AG09309 (cell line): ENCODE measurements around the gene RARA.
"Not testable (repeated sequence)": the region's sequence is repeated elsewhere in the genome, so short reads cannot be mapped to it uniquely, and the experiment has no call there.

Source experiments
- DNase-seq: peaks from one replicate; pipeline ENCODE4 v3.0.0-alpha.2; 2010; ENCODE audit warnings: low read depth
- H3K4me3 ChIP-seq: 2 replicates; pipeline ENCODE4 v1.5.1; 2011; ENCODE audit warnings: mild to moderate bottlenecking, low read depth, low read length, moderate library complexity; ENCODE audit not compliant: control insufficient read depth
- TF ChIP-seq, protein P1 (sequence below): IDR thresholded peaks from 2 replicates; pipeline ENCODE4 v1.5.1; 2011; ENCODE audit warnings: mild to moderate bottlenecking, low read depth, low read length, inconsistent platforms; ENCODE audit not compliant: insufficient read depth, control insufficient read depth; ENCODE audit errors: missing control alignments

The RARA gene

GRCh38 chr17:40366076-40366860, 57.3 kb downstream of the RARA start:
- TF ChIP-seq, protein P1, sequence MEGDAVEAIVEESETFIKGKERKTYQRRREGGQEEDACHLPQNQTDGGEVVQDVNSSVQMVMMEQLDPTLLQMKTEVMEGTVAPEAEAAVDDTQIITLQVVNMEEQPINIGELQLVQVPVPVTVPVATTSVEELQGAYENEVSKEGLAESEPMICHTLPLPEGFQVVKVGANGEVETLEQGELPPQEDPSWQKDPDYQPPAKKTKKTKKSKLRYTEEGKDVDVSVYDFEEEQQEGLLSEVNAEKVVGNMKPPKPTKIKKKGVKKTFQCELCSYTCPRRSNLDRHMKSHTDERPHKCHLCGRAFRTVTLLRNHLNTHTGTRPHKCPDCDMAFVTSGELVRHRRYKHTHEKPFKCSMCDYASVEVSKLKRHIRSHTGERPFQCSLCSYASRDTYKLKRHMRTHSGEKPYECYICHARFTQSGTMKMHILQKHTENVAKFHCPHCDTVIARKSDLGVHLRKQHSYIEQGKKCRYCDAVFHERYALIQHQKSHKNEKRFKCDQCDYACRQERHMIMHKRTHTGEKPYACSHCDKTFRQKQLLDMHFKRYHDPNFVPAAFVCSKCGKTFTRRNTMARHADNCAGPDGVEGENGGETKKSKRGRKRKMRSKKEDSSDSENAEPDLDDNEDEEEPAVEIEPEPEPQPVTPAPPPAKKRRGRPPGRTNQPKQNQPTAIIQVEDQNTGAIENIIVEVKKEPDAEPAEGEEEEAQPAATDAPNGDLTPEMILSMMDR = no peak
- no peak overlapping the region for H3K4me3 ChIP-seq
- DNase-seq = no peak

DNA sequence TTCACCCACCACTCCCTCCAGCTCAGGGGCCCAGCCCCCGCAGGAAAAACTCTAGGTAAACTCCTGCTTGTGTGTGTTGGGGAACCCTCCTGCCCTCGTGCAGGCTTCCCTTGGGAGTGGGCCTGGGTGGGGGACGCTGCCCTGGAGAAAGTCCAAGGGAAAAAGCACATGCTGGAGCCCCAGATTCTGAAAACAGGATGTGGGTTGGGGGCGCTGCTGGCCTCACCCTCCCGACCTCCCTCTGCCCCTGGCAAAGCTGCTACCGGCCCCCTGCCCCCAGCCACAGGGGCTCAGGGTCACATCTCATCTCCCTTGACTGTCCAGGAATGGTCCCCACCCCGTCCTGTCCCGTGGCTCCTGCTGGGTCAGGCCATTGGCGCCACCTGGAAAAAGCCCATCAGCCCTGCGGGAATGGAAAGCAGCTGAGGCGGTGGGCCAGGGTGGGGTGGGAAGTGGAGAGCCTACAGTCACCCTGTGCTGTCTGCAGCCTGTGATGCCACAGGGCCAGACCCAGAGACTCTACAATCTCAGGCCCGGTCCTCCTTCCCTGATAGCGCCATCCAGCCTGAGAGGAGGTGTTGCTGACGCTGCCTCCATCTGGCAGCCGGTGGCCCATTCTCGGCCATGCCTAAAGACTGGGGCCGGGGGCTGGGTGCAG, 58.0 kb downstream of the RARA start:
- TF ChIP-seq, protein P1 = no peak
- H3K4me3 ChIP-seq = no peak overlapping the region
- no peak for DNase-seq

GRCh38 chr17:40367728-40368127, 58.7 kb downstream of the RARA start:
- DNase-seq, H3K4me3 ChIP-seq: not testable (repeated sequence)

DNA sequence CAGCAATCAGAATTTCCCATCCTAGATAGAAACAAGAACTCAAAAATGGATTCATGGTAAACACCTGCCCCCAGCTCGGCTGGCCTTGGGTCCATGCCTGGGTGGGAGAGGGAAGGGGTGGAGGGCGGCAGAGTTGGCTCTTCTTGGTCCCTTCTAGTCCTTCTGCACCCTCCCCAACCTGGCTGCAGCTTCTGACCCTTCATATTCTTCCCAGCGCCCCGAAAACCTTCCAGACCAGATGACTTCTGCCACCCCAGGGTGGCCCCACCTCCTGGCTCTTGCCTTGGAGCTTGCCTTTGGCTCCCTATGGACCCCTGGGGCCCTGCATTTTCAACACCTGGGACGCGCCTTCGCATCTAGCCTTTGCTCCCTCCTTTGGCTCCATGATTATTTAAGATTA, 60.9 kb downstream of the RARA start:
- TF ChIP-seq, protein P1 = no peak
- DNase-seq = no peak
- no peak overlapping the region for H3K4me3 ChIP-seq

- TF ChIP-seq, protein P1 = no peak
- DNase-seq = no peak
- no peak overlapping the region for H3K4me3 ChIP-seq
These were observed 62.4 kb downstream of the RARA start for GRCh38 chr17:40371261-40371929.

DNA sequence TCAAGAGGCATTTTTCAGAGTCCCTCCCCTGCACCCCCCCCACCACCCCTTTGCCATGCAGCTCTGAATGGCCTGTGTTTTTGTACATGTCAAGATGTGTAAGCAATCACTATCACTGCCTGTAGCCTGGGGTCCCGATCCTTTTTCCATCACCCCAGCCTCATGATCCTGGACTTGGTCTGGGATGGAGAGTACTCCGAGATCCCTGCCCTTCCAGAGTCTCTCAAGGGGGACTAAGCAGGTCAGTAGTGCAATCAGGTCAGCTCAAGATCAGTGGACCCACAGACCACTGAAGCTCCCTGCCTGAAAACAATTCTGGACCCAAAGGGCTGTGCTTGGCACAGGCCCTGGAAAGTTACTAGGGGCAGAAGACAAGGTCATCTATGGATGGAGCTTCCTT, 63.1 kb downstream of the RARA start:
- H3K4me3 ChIP-seq = no peak overlapping the region
- DNase-seq = no peak
- TF ChIP-seq, protein P1 = no peak

- DNase-seq, H3K4me3 ChIP-seq: not testable (repeated sequence)
These were observed 63.7 kb downstream of the RARA start for GRCh38 chr17:40372644-40373043.
